MM.1S (cell line): Measurements from ENCODE around the gene KRT84.

ENCODE experiments used
- DNase-seq: peaks from one replicate; pipeline ENCODE4 v3.0.0-alpha.2; 2015
- H2AFZ ChIP-seq: fragments of 300-600 bp; sonication (generic); 2 replicates; pipeline ENCODE4 v1.6.0; 2016; ENCODE audit warnings: antibody characterized with exemption, low read length
- H3F3A ChIP-seq: fragments of 300-600 bp; sonication (generic); 2 replicates; pipeline ENCODE4 v1.6.1; 2016; ENCODE audit warnings: mild to moderate bottlenecking, antibody characterized with exemption, low read length, moderate library complexity, mixed read lengths; ENCODE audit not compliant: insufficient read depth
- H3K27ac ChIP-seq: fragments of 300-600 bp; sonication (generic); 2 replicates; pipeline ENCODE4 v1.5.1; 2016; ENCODE audit warnings: mild to moderate bottlenecking, low read length
- H3K27me3 ChIP-seq: fragments of 300-600 bp; sonication (generic); replicated peaks from 2 replicates; pipeline ENCODE4 v1.6.0; 2016; ENCODE audit warnings: low read length; ENCODE audit not compliant: insufficient read depth
- H3K36me3 ChIP-seq: fragments of 300-600 bp; sonication (generic); replicated peaks from 2 replicates; pipeline ENCODE4 v1.6.1; 2016; ENCODE audit warnings: mild to moderate bottlenecking, low read length, mixed read lengths; ENCODE audit not compliant: insufficient read depth
- H3K4me1 ChIP-seq: fragments of 300-600 bp; sonication (generic); 2 replicates; pipeline ENCODE4 v1.6.1; 2016; ENCODE audit warnings: low read length, mixed read lengths
- H3K4me2 ChIP-seq: fragments of 300-600 bp; sonication (generic); 2 replicates; pipeline ENCODE4 v1.6.0; 2016; ENCODE audit warnings: low read depth, low read length
- H3K4me3 ChIP-seq: fragments of 300-600 bp; sonication (generic); 2 replicates; pipeline ENCODE4 v1.5.1; 2016; ENCODE audit warnings: low read length, mixed read lengths
- H3K79me2 ChIP-seq: fragments of 300-600 bp; sonication (generic); 2 replicates; pipeline ENCODE4 v1.6.1; 2016; ENCODE audit warnings: mixed run types, low read length, mixed read lengths
- H3K9ac ChIP-seq: fragments of 300-600 bp; sonication (generic); 2 replicates; pipeline ENCODE4 v1.6.1; 2016; ENCODE audit warnings: low read length, mixed read lengths
- H3K9me2 ChIP-seq: fragments of 300-600 bp; sonication (generic); replicated peaks from 2 replicates; pipeline ENCODE4 v1.6.1; 2016; ENCODE audit warnings: mild to moderate bottlenecking, low read length, mixed read lengths; ENCODE audit not compliant: insufficient read depth
- H3K9me3 ChIP-seq: fragments of 300-600 bp; sonication (generic); replicated peaks from 2 replicates; pipeline ENCODE4 v1.6.1; 2016; ENCODE audit warnings: mild to moderate bottlenecking, low read length, mixed read lengths; ENCODE audit not compliant: insufficient read depth
- H4K20me1 ChIP-seq: fragments of 300-600 bp; sonication (generic); 2 replicates; pipeline ENCODE4 v1.6.1; 2016; ENCODE audit warnings: mild to moderate bottlenecking, low read length, moderate library complexity, mixed read lengths; ENCODE audit not compliant: insufficient read depth
- CTCF ChIP-seq: fragments of 300-600 bp; sonication (generic); IDR thresholded peaks from 2 replicates; pipeline ENCODE4 v1.5.1; 2016; ENCODE audit warnings: antibody characterized with exemption, low read length, mixed read lengths
- EZH2 ChIP-seq: fragments of 300-600 bp; sonication (generic); optimal IDR thresholded peaks from 2 replicates; pipeline ENCODE3; 2017; ENCODE audit warnings: low read depth, mild to moderate bottlenecking, antibody characterized with exemption, low read length, mixed read lengths
- EZH2phosphoT487 ChIP-seq: fragments of 300-600 bp; sonication (generic); IDR thresholded peaks from 2 replicates; pipeline ENCODE4 v1.6.1; 2018; ENCODE audit warnings: antibody characterized with exemption, low read length

KRT84 gene

GRCh38 chr12:52402873-52403540, 17.6 kb upstream of the KRT84 start:
- Histone ChIP-seq H3K27me3 (peaks cover 80% of the 10 kb centered on the region), H3K27ac (no peak overlapping the region), H4K20me1 (no peaks in the 10 kb centered on the region), H3F3A (no peaks in the 10 kb centered on the region), H3K9me2 (no peaks in the 10 kb centered on the region), H3K4me1 (no peaks in the 10 kb centered on the region), H3K4me2 (no peak overlapping the region), H2AFZ (no peak overlapping the region), H3K36me3 (no peaks in the 10 kb centered on the region), H3K4me3 (no peak overlapping the region), H3K9me3 (no peaks in the 10 kb centered on the region), H3K79me2 (no peaks in the 10 kb centered on the region), H3K9ac (no peak overlapping the region)
- DNase-seq = no peak
- TF ChIP-seq CTCF = no peak
- TF ChIP-seq EZH2 = no peak
- no peak for TF ChIP-seq EZH2phosphoT487

GRCh38 chr12:52402377-52402776, 16.9 kb upstream of the KRT84 start:
- H3F3A ChIP-seq = no peaks in the 10 kb centered on the region
- no peak overlapping the region for H3K4me3 ChIP-seq
- H3K9me3 ChIP-seq = no peaks in the 10 kb centered on the region
- H2AFZ ChIP-seq = no peak overlapping the region
- H3K79me2 ChIP-seq = no peaks in the 10 kb centered on the region
- no peak overlapping the region for H3K4me2 ChIP-seq
- no peak for DNase-seq
- H3K9ac ChIP-seq = no peak overlapping the region
- H4K20me1 ChIP-seq = no peaks in the 10 kb centered on the region
- H3K4me1 ChIP-seq = no peaks in the 10 kb centered on the region
- no peaks in the 10 kb centered on the region for H3K9me2 ChIP-seq
- no peaks in the 10 kb centered on the region for H3K36me3 ChIP-seq
- TF ChIP-seq EZH2 (no peak), CTCF (no peak), EZH2phosphoT487 (no peak)
- H3K27ac ChIP-seq = no peak overlapping the region
- H3K27me3 ChIP-seq = peaks cover 80% of the 10 kb centered on the region

GRCh38 chr12:52401926-52402325, 16.5 kb upstream of the KRT84 start:
- H4K20me1 ChIP-seq = no peaks in the 10 kb centered on the region
- no peaks in the 10 kb centered on the region for H3K9me3 ChIP-seq
- H3K27ac ChIP-seq = no peak overlapping the region
- H3K27me3 ChIP-seq = peaks cover 80% of the 10 kb centered on the region
- H3K4me1 ChIP-seq = no peaks in the 10 kb centered on the region
- no peaks in the 10 kb centered on the region for H3K36me3 ChIP-seq
- no peak overlapping the region for H3K4me2 ChIP-seq
- H3K79me2 ChIP-seq = no peaks in the 10 kb centered on the region
- H2AFZ ChIP-seq = no peak overlapping the region
- DNase-seq = no peak
- H3F3A ChIP-seq = no peaks in the 10 kb centered on the region
- H3K4me3 ChIP-seq = no peak overlapping the region
- H3K9ac ChIP-seq = no peak overlapping the region
- TF ChIP-seq EZH2phosphoT487 = no peak
- no peaks in the 10 kb centered on the region for H3K9me2 ChIP-seq

- peaks cover 80% of the 10 kb centered on the region for H3K27me3 ChIP-seq
Measured at GRCh38 chr12:52401526-52401925, 16.1 kb upstream of the KRT84 start.

More at GRCh38 chr12:52401526-52401925, 16.1 kb upstream of the KRT84 start:
- H3K27ac ChIP-seq = no peak overlapping the region
- no peak overlapping the region for H3K4me3 ChIP-seq
- H3K4me1 ChIP-seq = no peaks in the 10 kb centered on the region
- H4K20me1 ChIP-seq = no peaks in the 10 kb centered on the region
- H3K9me3 ChIP-seq = no peaks in the 10 kb centered on the region
- H3K9me2 ChIP-seq = no peaks in the 10 kb centered on the region
- no peaks in the 10 kb centered on the region for H3K79me2 ChIP-seq
- no peaks in the 10 kb centered on the region for H3F3A ChIP-seq
- H2AFZ ChIP-seq = no peak overlapping the region
- no peak overlapping the region for H3K4me2 ChIP-seq
- no peak for TF ChIP-seq CTCF
- TF ChIP-seq EZH2phosphoT487 = no peak
- no peak for TF ChIP-seq EZH2
- DNase-seq = no peak
- H3K9ac ChIP-seq = no peak overlapping the region
- H3K36me3 ChIP-seq = no peaks in the 10 kb centered on the region
